Heart left ventricle (tissue), 16 donors: ENCODE data around the gene MAP2K5. TPM values are rescaled to one million over a fixed set of nuclear protein-coding genes. Genes with fewer than 3 reads are reported as not detected.

Experiments used
- ATAC-seq, 4 donors: fragments of 200-7000 bp; cut with Tn5 transposase; one replicate each; pipeline ENCODE4 v1.9.1; 2020 to 2022; ENCODE audit warnings: moderate library complexity in 4 of 4, mild to moderate bottlenecking in 3 of 4, moderate number of reproducible peaks in 1 of 4
- DNase-seq, 5 donors: peaks; one replicate each; pipeline ENCODE4 v3.0.0-alpha.2; 2020
- H3K27ac ChIP-seq, 12 donors: fragments of 200-600 bp; sonication (generic) in 4 of 12; one replicate each; pipeline versions ENCODE4 v1.5.0 to v1.8.0; 2016 to 2022; ENCODE audit warnings: mild to moderate bottlenecking in 2 of 12
- H3K27me3 ChIP-seq, 9 donors: fragments of 200-600 bp; sonication (generic) in 2 of 9; one replicate each; pipeline versions ENCODE4 v1.5.1 to v1.8.0; 2016 to 2022; ENCODE audit warnings: mild to moderate bottlenecking in 3 of 9
- H3K36me3 ChIP-seq, 9 donors: fragments of 200-600 bp; sonication (generic) in 2 of 9; one replicate each; pipeline versions ENCODE4 v1.5.0 to v1.8.0; 2018 to 2022; ENCODE audit warnings: mild to moderate bottlenecking in 2 of 9
- H3K4me1 ChIP-seq, 12 donors: fragments of 200-600 bp; sonication (generic) in 4 of 12; one replicate each; pipeline versions ENCODE4 v1.5.0 to v1.8.0; 2016 to 2022; ENCODE audit warnings: mild to moderate bottlenecking in 3 of 12
- H3K4me3 ChIP-seq, 12 donors: fragments of 200-600 bp; sonication (generic) in 4 of 12; one replicate each; pipeline versions ENCODE4 v1.5.0 to v1.8.0; 2017 to 2022; ENCODE audit warnings: mild to moderate bottlenecking in 9 of 12, moderate library complexity in 4 of 12
- H3K9me3 ChIP-seq, 12 donors: fragments of 200-600 bp; sonication (generic) in 4 of 12; one replicate each; pipeline versions ENCODE4 v1.5.0 to v1.8.0; 2016 to 2022; ENCODE audit warnings: mild to moderate bottlenecking in 1 of 12
- CTCF ChIP-seq, 12 donors: fragments of 200-600 bp; sonication (generic) in 4 of 12; IDR thresholded peaks; one replicate each; pipeline versions ENCODE4 v1.5.0 to v1.8.0; 2018 to 2022; ENCODE audit warnings: antibody characterized with exemption in 12 of 12, mild to moderate bottlenecking in 5 of 12
- POLR2A ChIP-seq, 2 donors: fragments of 450-650 bp; IDR thresholded peaks; one replicate each; pipeline ENCODE4 v1.6.1; 2017; ENCODE audit warnings: antibody characterized with exemption in 2 of 2, mild to moderate bottlenecking in 2 of 2, moderate library complexity in 2 of 2
- WGBS, 4 donors: extraction: QIAGEN DNeasy Blood & Tissue Kit in 2 of 4; methylation state at CpG; one replicate each; pipeline versions ENCODE4 v1.1.5 to v1.1.7; 2013 to 2018; 5-methylcytosine and 5-hydroxymethylcytosine counted together
- intact Hi-C, 10 donors: fragments of 100-400 bp; cut with DNase I; formaldehyde crosslinking; loops; one replicate each; pipeline versions ENCODE4 v1.11.1 to v1.14.2; 2022
- polyA plus RNA-seq, 2 donors: library from polyadenylated mRNA; stranded (reverse); fragments of 200-250 nt; gene quantifications; one replicate each; pipeline ENCODE4 v1.2.3, GENCODE V29; 2013
- total RNA-seq, 9 donors: library from RNA; depleted of rRNA in 2 of 9; stranded (reverse); fragments of >200 nt in 2 of 9; fragmentation: NEBNext Ultra II Directional in 3 of 9; extraction: Animal tissue kit (Norgen Biotek cat#: 25700) in 3 of 9; gene quantifications; one replicate each; pipeline versions ENCODE4 v1.1.0 to v1.2.4, GENCODE V29; 2016 to 2023
- donor health status: ischemic (EF 13 %, LVEDD 7.1; RV severe dilation, severe dysfunction).
- donor health status: healthy with polysubstance abuse.
- donor health status: DM: no; HTN: yes; CAD: no.
- donor health status: DM: no; HTN: no; CAD: no.
- donor health status: ischemic (EF 25% LVEDD 6.9; RV normal size, moderate dysfunction).
- donor health status: ischemic (EF 25% LVEDD 5.7; RV mildly dilated, moderate dysfunction).
- donor health status: healthy.
- donor health status: DM: yes; HTN: yes; CAD: no.
- donor health status: ischemic (EF 35%, LVEDD 5.7; RV mildly dilated, moderate dysfunction).
- donor health status: nonischemic (EF 11% LVEDD 7.7; RV severe dilation, severe dysfunction).
- donor health status: DM: yes; HTN: yes; CAD: no.
- donor health status: PGD.
- donor health status: ischemic (EF 29% LVEDD 5.4; RV normal size, mild dysfunction).
- donor health status: nonischemic (EF 23%, LVEDD 6.1; RV moderate dilation, normal function).

The MAP2K5 gene
- total and polyA plus RNA-seq, 11 donors: 8.1 to 32.0 (median 19.1) TPM

DNA sequence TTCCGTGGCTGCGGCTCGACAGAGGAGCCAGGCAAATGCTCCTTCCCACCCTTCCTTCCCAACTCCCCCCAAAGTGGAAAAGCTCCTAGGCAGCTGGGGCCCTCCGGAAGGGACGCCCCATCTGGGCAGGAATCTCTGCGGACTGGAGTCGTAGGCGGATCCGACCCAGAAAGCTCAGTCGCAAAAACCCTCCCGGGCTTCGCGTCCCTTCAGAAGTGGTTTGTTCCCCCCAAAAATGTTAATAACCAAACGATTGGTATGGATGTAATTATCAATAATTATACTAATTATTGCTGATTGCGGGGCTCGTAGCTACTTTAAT lies 293.6 kb downstream of the MAP2K5 start:
- 3 to 7% (median 3%) methylated on average over 14 to 16 of the region's 16 CpGs for WGBS, 4 donors
- intact Hi-C loops: loop anchor here (1.0 to 10.0 kb wide), 10 partner anchors 291 to 891 kb away; partner anchors contain the start of genes C15orf61 (in 5 of the 10), MAP2K5 (in 3 of the 10), AAGAB (in 1 of the 10) and IQCH (in 1 of the 10)
- DNase-seq: no peak
- Histone ChIP-seq H3K27ac (no peak overlapping the region), H3K9me3 (no peaks in the 10 kb centered on the region), H3K27me3 (peaks cover 30 to 52% (median 49%) of the 10 kb centered on the region in 9 donors), H3K4me1 (peaks cover 2 to 59% (median 49%) of the 10 kb centered on the region in 12 donors), H3K36me3 (no peaks in the 10 kb centered on the region), H3K4me3 (peak overlapping the region; percentile 19 to 59 (median 42))
- ATAC-seq: no peak
- TF ChIP-seq POLR2A (IDR thresholded peaks at IDR 0.05) (no peak), CTCF (IDR thresholded peaks at IDR 0.05) (no peak)

DNA sequence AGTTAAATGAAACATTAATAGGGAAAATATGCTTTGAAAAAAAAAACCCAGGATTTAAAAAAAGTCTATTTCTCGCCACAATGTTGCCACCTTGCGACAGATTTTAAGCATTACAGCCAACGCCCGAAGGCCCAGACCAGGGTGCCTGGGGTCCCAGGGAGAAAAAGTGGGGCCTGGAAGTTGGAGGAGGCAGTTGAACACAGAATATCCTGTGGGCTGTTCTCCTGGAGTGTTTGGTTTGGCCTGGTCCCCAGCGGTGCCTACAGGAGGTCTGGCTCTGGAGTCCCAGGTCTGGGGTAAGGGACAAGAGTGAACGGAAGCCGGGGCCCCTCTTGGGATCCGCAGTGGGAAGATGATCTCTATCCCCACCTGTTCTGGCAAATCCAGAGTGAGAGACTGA lies 294.0 kb downstream of the MAP2K5 start:
- peak overlapping the region in 11 of 12 donors; percentile 25 to 59 (median 42) for H3K4me3 ChIP-seq
- DNase-seq (peak in 2 of 5 donors; percentile 54 to 57), ATAC-seq (no peak)
- H3K27ac ChIP-seq: no peak overlapping the region
- WGBS, 4 donors: 33 to 38% (median 37%) methylated on average over 8 of the region's 8 CpGs
- H3K4me1 ChIP-seq: peaks cover 2 to 63% (median 53%) of the 10 kb centered on the region in 12 donors
- TF ChIP-seq POLR2A (IDR thresholded peaks at IDR 0.05) (no peak), CTCF (IDR thresholded peaks at IDR 0.05) (peak; percentile 65 to 90 (median 83))
- H3K27me3 ChIP-seq: peaks cover 26 to 48% (median 46%) of the 10 kb centered on the region in 9 donors
- intact Hi-C loops: loop anchor here (1.0 to 10.0 kb wide), 10 partner anchors 292 to 892 kb away; partner anchors contain the start of genes C15orf61 (in 5 of the 10), MAP2K5 (in 3 of the 10), AAGAB (in 1 of the 10) and IQCH (in 1 of the 10)
- no peaks in the 10 kb centered on the region for H3K36me3 ChIP-seq
- no peaks in the 10 kb centered on the region for H3K9me3 ChIP-seq

DNA sequence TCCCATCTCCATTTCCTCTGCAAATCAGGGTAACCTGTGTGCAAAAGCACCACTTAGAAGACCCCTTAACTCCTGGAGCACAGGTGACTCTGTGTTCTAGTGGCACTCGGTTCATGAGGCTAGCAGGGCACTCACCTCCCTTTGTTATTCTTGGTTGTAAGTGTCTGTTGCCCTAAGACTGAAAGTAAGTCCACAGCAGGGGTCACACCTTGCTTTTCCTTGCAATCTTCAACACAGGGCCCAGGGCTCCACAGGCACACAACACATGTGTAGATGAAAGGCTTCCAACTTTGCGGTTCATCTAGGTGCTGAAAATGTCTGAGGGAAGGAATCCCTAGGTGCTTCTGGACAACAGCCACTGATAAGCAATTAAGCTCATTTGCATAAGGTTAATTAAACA lies 294.5 kb downstream of the MAP2K5 start:
- no peak for ATAC-seq
- H3K27ac ChIP-seq: no peak overlapping the region
- TF ChIP-seq CTCF (IDR thresholded peaks at IDR 0.05): no peak
- TF ChIP-seq POLR2A (IDR thresholded peaks at IDR 0.05): no peak
- H3K9me3 ChIP-seq: no peaks in the 10 kb centered on the region
- no peak overlapping the region for H3K4me3 ChIP-seq
- peaks cover 2 to 65% (median 53%) of the 10 kb centered on the region in 12 donors for H3K4me1 ChIP-seq
- no peaks in the 10 kb centered on the region for H3K36me3 ChIP-seq
- peaks cover 21 to 44% (median 41%) of the 10 kb centered on the region in 9 donors for H3K27me3 ChIP-seq
- intact Hi-C loops: loop anchor here (1.0 to 10.0 kb wide), 10 partner anchors 292 to 892 kb away; partner anchors contain the start of genes C15orf61 (in 5 of the 10), MAP2K5 (in 3 of the 10), AAGAB (in 1 of the 10) and IQCH (in 1 of the 10)
- no peak for DNase-seq
- WGBS, 4 donors: 59 to 80% (median 68%) methylated on average over 2 of the region's 2 CpGs

GRCh38 chr15:67838789-67839332 lies 296.4 kb downstream of the MAP2K5 start:
- peak in 4 of 5 donors; percentile 42 to 84 (median 70) for DNase-seq
- H3K36me3 ChIP-seq: no peaks in the 10 kb centered on the region
- WGBS, 4 donors: 4 to 13% (median 10%) methylated on average over 22 to 25 of the region's 25 CpGs
- peak overlapping the region in 7 of 12 donors; percentile 12 to 99 (median 97) for H3K27ac ChIP-seq
- peak; percentile 38 to 60 (median 58) for ATAC-seq
- H3K4me1 ChIP-seq: peaks cover 0 to 50% (median 40%) of the 10 kb centered on the region in 12 donors
- peak overlapping the region in 10 of 12 donors; percentile 56 to 97 (median 88) for H3K4me3 ChIP-seq
- TF ChIP-seq POLR2A (IDR thresholded peaks at IDR 0.05) (no peak), CTCF (IDR thresholded peaks at IDR 0.05) (no peak)
- H3K9me3 ChIP-seq: no peaks in the 10 kb centered on the region
- H3K27me3 ChIP-seq: peaks cover 4 to 24% (median 22%) of the 10 kb centered on the region in 9 donors
- intact Hi-C loops: loop anchor here (2.0 to 10.0 kb wide), 10 partner anchors 294 to 894 kb away; partner anchors contain the start of genes C15orf61 (in 6 of the 10), MAP2K5 (in 3 of the 10), AAGAB (in 1 of the 10) and IQCH (in 1 of the 10)
